G401.6 (cell line): ENCODE data around the gene CCDC107.

Source experiments
- FAIRE-seq: peaks from 2 replicates; lab custom pipeline; 2012; peaks lifted over from hg19 to GRCh38; lab: Jason Lieb, UNC

CCDC107 gene

DNA sequence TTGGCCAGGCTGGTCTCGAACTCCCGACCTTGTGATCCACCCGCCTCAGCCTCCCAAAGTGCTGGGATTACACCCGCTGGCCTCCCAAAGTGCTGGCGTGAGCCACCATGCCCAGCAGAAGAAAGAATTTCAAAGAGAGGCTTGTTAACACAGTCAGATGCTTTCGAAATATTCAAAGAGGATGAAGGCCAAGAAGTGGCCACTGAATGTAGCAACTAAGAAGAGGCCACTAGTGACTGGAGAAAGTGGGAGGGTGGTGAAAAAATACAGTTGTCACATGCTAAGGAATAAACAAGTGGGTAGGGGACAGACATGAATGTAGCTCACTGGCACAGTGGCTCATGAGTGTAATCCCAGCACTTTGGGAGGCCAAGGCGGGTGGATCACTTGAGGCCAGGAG, 44.6 kb downstream of the CCDC107 start:
- no peak for FAIRE-seq

GRCh38 chr9:35703906-35704672, 46.0 kb downstream of the CCDC107 start:
- no peak for FAIRE-seq

GRCh38 chr9:35705372-35705771, 47.3 kb downstream of the CCDC107 start:
- no peak for FAIRE-seq

GRCh38 chr9:35705836-35706430, 47.8 kb downstream of the CCDC107 start:
- FAIRE-seq, result no peak

DNA sequence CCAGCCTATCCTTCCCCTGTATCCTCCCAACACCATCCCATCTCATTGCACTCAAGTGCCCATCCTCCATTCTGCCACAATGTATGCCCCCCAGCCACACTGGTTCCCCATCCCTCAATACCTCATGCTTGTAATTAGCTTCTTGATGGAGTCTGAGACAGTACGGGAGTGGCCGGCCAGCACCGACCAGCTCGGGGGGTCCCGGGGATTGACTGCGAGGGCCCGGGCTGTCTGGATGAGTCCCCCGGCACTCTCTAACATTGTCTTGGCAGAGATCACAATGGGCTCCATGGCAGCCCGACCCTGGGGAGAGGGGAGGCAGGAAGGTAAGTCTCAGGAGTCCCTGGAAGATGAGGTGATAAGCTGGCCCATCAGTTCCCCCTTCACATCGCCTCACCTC, 48.9 kb downstream of the CCDC107 start:
- FAIRE-seq, result no peak

DNA sequence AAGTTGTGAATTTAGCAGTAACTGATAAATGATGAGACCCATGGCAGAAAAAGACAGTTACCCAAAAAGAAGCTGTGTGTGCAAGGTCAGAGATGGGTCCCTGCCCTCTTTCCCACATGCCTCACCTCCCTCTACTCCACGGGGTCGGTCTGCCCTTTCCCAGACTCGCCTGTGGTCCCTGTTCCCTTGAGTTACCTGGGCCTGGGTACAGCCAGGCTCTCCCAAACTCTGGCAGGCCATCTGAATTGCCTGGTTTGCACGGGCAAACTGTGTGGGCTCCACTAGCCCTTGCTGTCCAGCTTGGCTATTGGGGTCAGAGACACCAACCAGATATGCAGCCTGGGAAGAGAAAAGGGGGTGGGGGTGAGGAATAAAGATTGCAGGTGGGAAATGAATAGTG, 50.1 kb downstream of the CCDC107 start:
- no peak for FAIRE-seq

GRCh38 chr9:35710818-35711500, 52.9 kb downstream of the CCDC107 start:
- FAIRE-seq, result no peak
